Activated CD8-positive, alpha-beta memory T cell treated with anti-CD3 and anti-CD28 coated beads for 36 hours (primary cell): ENCODE measurements around the gene RGS9. TPM values are rescaled to one million over a fixed set of nuclear protein-coding genes. Genes with fewer than 3 reads are reported as not detected.

Experiments
- CTCF ChIA-PET: fragments of 350-600 bp; sonication (Branson Sonifier 250); formaldehyde crosslinking; loops from one replicate; lab custom pipeline; 2021; ENCODE audit warnings: antibody characterized with exemption; lab: Charles Lee
- POLR2A ChIA-PET: fragments of 350-600 bp; sonication (Branson Sonifier 250); formaldehyde crosslinking; loops from one replicate; lab custom pipeline; 2021; ENCODE audit warnings: antibody characterized with exemption; lab: Charles Lee
- total RNA-seq, 2 experiments: library from RNA; stranded (reverse); gene quantifications; one replicate each; pipeline ENCODE4 v1.2.3, GENCODE V29; 2021

RGS9 gene
- total RNA-seq, 2 experiments from 2014 or later = 1.3 to 1.7 TPM

DNA sequence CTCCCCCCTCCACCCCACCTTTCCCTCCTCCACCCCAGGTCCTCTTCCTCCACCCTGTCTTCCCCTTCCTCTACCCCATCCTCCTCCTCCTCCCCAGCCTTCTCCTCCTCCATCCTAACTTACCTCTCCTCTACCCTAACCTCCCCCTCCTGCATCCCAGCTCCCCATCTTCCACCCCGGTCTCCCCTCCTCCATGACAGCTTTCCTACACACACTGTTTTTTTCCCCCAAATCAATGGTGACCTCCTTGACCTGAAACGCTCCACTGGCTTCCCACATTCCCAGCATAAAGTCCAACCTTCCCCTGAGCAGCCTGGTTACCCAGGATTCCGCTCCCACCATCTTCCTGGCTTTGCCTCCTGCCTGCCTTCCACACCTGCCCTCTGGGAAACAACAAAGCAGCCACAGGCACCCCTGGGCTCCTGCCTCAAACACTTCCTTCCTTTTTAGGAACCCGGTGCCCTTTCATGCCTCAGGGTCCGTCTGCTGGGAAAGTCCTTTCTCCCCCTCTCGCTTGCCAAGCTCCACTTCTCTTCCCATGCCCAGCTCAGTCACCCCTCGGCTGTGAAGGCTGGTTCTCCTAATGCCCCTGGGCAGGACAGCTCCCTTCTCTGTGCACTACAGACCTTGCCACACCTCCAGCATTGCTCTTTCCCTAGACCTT lies 2.1 kb downstream of the RGS9 start:
- ChIA-PET CTCF (interaction anchor here (0.8 to 1.3 kb wide), 3 partner anchors 10 to 25 kb away, joined by 3 read pairs; no protein-coding TSS in a partner anchor), POLR2A (interaction anchor here (0.6 kb wide), 1 partner anchor 16 kb away, joined by 13 read pairs; no protein-coding TSS in a partner anchor)

DNA sequence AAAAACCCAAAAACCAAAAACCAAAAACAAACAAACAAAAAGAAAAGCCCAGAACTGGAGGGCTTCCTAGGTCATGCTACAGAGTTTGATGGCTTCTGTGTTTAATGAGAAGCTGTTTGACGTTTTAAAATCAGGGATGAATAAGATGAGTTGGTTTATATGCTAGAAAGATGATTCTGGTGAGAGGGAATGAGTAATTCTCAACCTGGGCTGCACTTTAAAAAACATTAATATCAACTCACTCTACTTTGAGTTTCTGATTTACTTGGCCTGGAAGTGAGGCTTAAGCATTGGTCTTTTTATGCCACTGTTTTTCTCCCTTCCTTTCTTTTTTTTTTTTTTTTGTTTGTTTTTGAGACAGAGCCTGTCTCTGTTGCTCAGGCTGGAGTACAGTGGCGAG lies 5.1 kb downstream of the RGS9 start:
- ChIA-PET POLR2A (interaction anchor here (0.7 kb wide), 1 partner anchor 8 kb away, joined by 5 read pairs; no protein-coding TSS in a partner anchor), CTCF (interaction anchor here (1.2 kb wide), 2 partner anchors 9 to 56 kb away, joined by 3 to 5 read pairs; no protein-coding TSS in a partner anchor)

DNA sequence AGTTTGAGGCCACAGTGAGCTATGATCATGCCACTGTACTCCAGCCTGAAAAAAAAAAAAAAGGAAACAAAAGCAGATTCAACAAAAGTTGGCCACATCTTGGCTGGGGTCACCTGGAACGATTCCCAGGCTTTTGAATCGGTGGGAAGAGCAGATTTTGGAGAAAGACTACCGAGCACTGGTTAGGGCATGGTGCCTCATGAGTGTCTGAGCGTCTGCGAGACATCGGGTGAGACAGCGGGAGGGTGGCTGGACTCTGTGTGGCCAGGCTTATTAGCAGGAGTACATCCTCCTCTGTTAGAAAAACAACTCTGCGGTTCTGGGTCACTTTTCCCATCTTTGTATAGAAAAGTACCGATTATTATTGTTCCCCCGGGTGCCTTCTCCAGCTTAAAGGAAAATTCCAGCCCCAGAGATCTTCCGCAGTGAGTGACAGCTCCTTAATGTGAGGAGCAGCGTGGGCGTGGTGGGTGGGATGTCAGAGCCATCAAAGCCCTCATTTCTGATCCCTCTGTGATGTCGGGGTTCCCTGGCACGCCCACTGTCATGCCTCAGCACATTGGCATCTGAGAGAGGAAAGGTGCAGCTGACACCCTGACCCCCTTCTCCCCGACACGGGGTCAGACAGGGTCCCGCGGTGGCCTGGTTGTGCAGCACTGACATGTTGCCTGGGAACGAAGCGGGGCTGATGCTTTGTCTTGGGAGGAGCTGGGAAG lies 6.9 kb downstream of the RGS9 start:
- POLR2A ChIA-PET = no interaction called here
- CTCF ChIA-PET = interaction anchor here (1.2 kb wide), 1 partner anchor 29 kb away, joined by 3 read pairs; no protein-coding TSS in a partner anchor

DNA sequence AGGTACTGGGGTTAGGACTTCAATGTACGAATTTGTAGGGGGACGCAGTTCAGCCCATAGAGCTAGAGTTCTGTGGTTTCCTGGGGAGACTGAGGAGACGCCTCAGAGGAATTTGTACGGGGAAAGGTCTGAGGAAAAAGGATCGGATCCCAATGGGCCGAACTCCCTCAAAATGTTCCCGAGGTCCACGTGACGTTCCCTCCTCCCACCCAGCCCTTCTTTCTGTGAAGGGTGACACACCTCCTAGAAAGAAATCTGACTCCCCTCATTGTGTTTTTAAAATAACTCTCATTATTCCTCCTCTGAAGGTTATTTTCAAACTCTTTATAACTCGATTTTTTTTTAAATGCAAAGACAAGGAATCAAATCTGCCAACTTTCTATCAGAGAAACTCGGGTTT lies 8.6 kb downstream of the RGS9 start:
- ChIA-PET CTCF (no interaction called here), POLR2A (no interaction called here)

- POLR2A ChIA-PET = interaction anchor here (0.6 to 0.7 kb wide), 2 partner anchors 10 to 71 kb away, joined by 3 to 4 read pairs; no protein-coding TSS in a partner anchor
- CTCF ChIA-PET = no interaction called here
Measured at GRCh38 chr17:65147955-65148354, 10.8 kb downstream of the RGS9 start.

GRCh38 chr17:65154770-65155589 lies 17.8 kb downstream of the RGS9 start:
- CTCF ChIA-PET = interaction anchor here (0.8 kb wide), 1 partner anchor 42 kb away, joined by 3 read pairs; no protein-coding TSS in a partner anchor
- POLR2A ChIA-PET = no interaction called here

DNA sequence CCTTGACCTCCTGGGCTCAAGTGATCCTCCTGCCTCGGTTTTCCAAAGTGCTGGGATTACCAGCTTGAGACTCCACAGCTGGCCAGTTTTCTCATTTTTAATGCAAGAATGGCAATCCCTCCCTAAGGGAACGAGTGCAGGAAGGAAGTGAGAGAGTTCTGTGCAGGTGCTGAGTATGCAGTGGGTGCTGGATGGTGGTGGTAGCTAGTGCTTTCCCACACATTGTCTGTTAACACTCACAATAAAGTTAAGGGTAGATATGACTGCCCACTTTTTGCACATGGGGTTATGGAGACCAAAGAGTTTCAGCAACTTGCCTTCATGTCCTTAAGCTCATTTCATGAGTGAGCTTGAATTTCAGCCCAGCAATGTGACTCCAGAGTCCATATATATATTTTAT lies 18.5 kb downstream of the RGS9 start:
- ChIA-PET CTCF (interaction anchor here (0.8 kb wide), 1 partner anchor 42 kb away, joined by 3 read pairs; no protein-coding TSS in a partner anchor), POLR2A (no interaction called here)

DNA sequence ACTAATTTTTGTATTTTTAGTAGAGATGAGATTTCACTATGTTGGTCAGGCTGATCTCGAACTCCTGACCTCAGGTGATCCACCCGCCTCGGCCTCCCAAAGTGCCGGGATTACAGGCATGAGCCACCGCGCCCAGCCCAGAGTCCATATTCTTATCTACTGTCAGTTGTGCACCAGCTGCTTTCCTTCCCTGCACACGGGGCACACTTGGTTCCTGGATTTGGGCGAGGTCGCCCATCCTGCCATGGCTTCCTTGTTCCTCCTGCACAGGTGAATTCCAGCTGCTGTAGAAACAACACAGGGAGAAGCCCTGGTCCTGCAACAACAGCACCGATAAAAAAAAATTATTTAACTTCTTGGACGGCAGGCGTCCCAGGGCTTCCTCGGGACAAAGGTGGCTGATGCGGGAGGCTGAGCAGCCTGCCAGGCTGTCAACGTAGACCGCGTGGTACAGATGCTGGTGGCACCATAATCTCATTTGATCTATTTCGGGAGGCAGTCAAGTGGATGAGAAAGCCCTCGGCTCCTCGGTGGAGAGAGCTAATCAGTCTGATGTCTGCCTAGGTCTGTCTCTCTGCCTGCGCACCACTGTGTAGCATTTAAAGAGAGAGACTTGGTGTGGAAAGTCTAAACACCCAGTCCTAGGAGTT lies 19.1 kb downstream of the RGS9 start:
- POLR2A ChIA-PET = no interaction called here
- CTCF ChIA-PET = interaction anchor here (0.6 to 0.8 kb wide), 2 partner anchors 12 to 41 kb away, joined by 3 to 4 read pairs; no protein-coding TSS in a partner anchor

DNA sequence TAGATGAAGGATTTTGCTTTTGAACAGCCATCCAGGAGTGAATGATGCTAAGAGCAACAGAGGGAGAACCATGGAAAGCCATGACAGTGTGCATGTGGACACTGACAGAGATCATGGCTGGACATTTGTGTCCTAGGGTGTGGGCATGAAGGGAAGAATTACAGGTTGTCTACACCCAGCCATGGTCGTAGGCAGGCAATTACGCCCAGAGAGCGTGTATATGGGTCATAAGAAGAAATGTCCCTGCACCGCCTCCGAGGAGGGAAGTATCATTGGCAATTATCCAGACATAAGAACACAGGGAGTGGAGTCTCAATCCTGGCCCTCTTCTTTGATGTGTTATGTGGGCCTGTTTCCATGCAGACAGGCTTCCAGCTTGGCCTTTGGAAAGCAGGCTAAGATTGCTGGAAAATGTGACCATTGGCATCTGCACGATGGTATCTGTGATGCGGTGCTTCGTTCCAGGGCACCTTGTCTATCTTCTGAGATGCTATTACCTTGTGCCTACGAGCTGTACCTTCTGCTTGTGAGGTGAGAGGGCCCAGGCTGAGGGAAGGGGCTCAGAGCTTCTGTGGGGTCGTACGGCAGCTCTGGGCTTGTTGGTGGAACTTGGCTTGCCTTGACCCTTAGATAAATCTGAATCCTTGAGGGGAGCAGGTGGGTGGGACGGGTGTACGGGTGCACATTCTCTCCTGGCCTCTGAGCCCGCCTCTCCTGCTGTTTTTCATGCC lies 19.8 kb downstream of the RGS9 start:
- POLR2A ChIA-PET = no interaction called here
- CTCF ChIA-PET = interaction anchor here (0.6 kb wide), 1 partner anchor 11 kb away, joined by 4 read pairs; no protein-coding TSS in a partner anchor

DNA sequence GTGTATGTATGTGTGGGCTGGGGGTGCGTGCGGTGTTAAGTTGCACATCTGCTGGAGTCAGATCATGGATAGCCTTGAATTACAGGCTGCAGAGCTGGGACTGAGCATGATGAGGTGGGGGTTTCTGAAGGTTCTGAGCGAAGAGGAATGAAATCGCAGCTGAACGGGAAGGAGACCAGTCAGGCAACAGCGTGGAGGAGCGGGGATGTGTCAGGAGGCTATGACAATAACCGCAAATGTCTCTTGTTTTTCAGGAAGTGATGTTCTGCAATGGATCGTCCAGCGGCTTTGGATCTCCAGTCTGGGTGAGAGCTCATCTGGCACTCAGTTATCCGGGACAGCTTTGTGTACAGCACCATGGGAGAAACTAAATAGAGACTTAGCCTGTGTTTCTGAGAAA lies 20.9 kb downstream of the RGS9 start:
- ChIA-PET POLR2A (no interaction called here), CTCF (no interaction called here)

DNA sequence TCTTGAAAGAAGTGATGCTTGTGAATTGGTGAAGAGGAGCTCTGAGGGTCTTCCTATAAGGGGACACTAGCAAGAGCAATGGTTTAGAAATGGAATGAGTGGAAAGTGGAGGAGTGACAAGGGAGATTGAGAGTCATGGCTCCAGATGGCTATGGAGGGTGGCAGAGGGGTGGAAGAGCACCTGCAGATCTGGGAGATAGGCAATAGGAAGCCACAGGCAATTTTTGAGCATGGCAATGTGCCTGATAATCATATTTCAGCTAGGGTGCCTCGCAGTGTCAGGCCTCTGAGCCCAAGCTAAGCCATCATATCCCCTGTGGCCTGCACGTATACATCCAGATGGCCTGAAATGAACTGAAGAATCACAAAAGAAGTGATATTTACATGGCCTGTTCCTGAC lies 21.5 kb downstream of the RGS9 start:
- CTCF ChIA-PET = no interaction called here
- POLR2A ChIA-PET = no interaction called here

GRCh38 chr17:65160516-65160915 lies 23.3 kb downstream of the RGS9 start:
- ChIA-PET CTCF (no interaction called here), POLR2A (no interaction called here)

DNA sequence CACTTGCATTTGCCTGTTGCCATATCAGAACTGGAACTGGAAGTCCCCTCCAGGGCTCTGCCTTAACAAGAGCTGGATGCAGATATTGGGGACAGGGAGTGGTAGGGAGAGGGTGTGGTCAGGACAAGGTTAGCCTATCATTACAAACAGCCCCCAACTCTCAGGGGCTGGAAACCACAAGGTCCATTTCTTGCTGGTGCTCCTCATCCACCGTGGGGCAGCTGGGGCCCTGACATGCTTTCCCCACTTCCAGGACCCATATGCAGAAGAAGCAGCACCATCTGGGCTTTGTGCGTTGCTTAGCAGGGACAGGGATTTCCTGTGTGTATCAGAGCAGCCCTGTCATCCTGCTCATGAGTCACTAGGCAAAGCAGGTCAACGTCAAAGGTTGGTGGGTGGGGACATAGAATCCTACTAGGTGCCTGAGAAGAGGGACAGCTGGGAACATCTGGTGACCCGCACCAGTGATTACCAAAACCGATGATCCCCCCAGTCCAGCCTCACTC lies 26.9 kb downstream of the RGS9 start:
- ChIA-PET CTCF (interaction anchor here (1.1 to 1.9 kb wide), 4 partner anchors 12 to 30 kb away, joined by 3 to 5 read pairs (median 3); no protein-coding TSS in a partner anchor), POLR2A (no interaction called here)

GRCh38 chr17:65166787-65167186 lies 29.6 kb downstream of the RGS9 start:
- ChIA-PET POLR2A (no interaction called here), CTCF (no interaction called here)

DNA sequence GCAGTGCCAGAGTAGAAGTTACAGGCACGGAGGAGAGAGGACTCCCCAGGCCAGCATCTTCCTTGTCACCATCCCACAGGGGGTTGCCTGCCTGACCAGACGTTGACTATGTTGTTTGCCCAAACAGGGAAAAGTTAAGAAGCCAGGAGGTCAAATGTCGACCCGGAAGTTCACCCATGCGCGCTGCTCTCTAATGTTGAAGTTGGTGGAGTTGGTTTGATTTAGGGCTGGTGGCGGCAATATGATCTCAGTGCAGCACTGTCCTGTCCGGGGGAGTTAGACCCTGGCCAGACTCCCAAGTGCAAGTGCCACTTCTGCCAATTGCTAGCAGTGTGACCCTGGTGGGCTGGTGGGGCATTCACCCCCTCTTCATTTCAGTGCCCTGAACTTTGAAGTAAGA lies 30.4 kb downstream of the RGS9 start:
- ChIA-PET CTCF (interaction anchor here (0.7 kb wide), 1 partner anchor 11 kb away, joined by 4 read pairs; no protein-coding TSS in a partner anchor), POLR2A (no interaction called here)

DNA sequence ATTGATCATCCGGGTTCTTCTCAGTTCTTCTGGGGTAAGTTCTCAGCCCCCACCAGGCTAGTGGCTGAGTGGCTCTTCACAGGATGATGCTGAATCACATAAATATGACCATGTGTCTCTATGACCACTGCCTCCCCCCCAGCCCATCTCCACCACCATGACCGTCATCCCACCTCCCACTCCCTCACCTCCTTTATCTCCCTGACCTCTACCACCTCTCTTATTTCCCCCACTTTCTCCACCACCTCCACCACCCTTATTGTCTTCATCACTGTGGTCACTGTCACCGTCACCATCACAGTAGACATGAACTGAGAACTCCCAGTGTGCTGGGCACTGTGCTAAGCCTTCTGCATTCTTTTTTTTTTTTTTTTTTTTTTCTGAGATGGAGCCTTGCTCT lies 32.5 kb downstream of the RGS9 start:
- ChIA-PET CTCF (interaction anchor here (1.1 kb wide), 1 partner anchor 9 kb away, joined by 5 read pairs; no protein-coding TSS in a partner anchor), POLR2A (no interaction called here)

GRCh38 chr17:65170839-65171238 lies 33.7 kb downstream of the RGS9 start:
- ChIA-PET POLR2A (no interaction called here), CTCF (interaction anchor here (1.9 kb wide), 1 partner anchor 27 kb away, joined by 4 read pairs; no protein-coding TSS in a partner anchor)

- POLR2A ChIA-PET = no interaction called here
- CTCF ChIA-PET = interaction anchor here (1.9 kb wide), 1 partner anchor 26 kb away, joined by 4 read pairs; no protein-coding TSS in a partner anchor
Measured at GRCh38 chr17:65171752-65172151, 34.6 kb downstream of the RGS9 start.
